Skeletal muscle tissue (tissue), 4 donors: ENCODE data around the gene LCN12. TPM values are rescaled to one million over a fixed set of nuclear protein-coding genes. Genes with fewer than 3 reads are reported as not detected.

Experiments used
- H3K27ac ChIP-seq: one replicate; pipeline ENCODE4 v1.7.0; 2013; ENCODE audit warnings: mild to moderate bottlenecking, low read depth, low read length, inconsistent platforms
- H3K27me3 ChIP-seq, 3 donors: one replicate each; pipeline ENCODE4 v1.7.0; 2013; ENCODE audit warnings: low read length in 3 of 3; ENCODE audit not compliant: control insufficient read depth in 3 of 3, insufficient read depth in 3 of 3
- H3K36me3 ChIP-seq, 3 donors: one replicate each; pipeline ENCODE4 v1.7.0; 2013; ENCODE audit warnings: low read length in 3 of 3; ENCODE audit not compliant: control insufficient read depth in 3 of 3, insufficient read depth in 3 of 3
- H3K4me1 ChIP-seq, 3 donors: one replicate each; pipeline ENCODE4 v1.7.0; 2013; ENCODE audit warnings: low read length in 3 of 3, mild to moderate bottlenecking in 3 of 3; ENCODE audit not compliant: control insufficient read depth in 3 of 3, insufficient read depth in 3 of 3
- H3K4me3 ChIP-seq, 3 donors: one replicate each; pipeline ENCODE4 v1.7.0; 2013; ENCODE audit warnings: low read length in 3 of 3
- H3K9ac ChIP-seq, 3 donors: one replicate each; pipeline ENCODE4 v1.7.0; 2013; ENCODE audit warnings: low read length in 3 of 3, mild to moderate bottlenecking in 3 of 3, moderate library complexity in 2 of 3, low read depth in 1 of 3
- H3K9me3 ChIP-seq, 3 donors: one replicate each; pipeline ENCODE4 v1.7.0; 2013; ENCODE audit warnings: low read length in 3 of 3; ENCODE audit not compliant: control insufficient read depth in 3 of 3
- total RNA-seq: library from RNA; depleted of rRNA; stranded (reverse); fragments of >200 nt; gene quantifications from one replicate; pipeline ENCODE4 v1.2.3, GENCODE V29; 2014
- donor health status: Osteomylitis.

Gene LCN12
- total RNA-seq, 1 donor from 2014 or later = not detected

DNA sequence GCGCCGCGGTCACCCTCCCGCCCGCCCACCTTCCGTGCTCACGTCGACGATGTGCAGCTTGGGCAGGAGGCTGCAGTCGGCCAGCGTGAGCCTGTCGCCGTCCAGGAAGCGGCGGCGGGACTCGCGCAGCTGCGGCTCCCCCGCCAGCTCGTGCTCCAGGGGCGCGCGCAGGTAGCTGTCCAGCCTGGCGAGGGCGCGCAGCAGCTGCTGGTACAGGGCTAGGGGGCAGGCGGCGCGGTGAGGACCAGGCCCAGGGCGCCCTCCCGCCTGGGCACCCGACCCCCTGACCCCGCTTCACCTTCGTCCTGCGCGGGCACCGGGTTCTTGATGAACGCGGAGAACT is 42.8 kb downstream of the LCN12 start:
- peaks cover 6 to 19% (median 15%) of the 10 kb centered on the region in 3 donors for H3K27me3 ChIP-seq
- peaks cover 0 to 4% (median 0%) of the 10 kb centered on the region in 3 donors for H3K9me3 ChIP-seq
- no peak overlapping the region for H3K27ac ChIP-seq
- H3K4me3 ChIP-seq = no peak overlapping the region
- peaks cover 3 to 6% (median 3%) of the 10 kb centered on the region in 3 donors for H3K36me3 ChIP-seq
- H3K9ac ChIP-seq = no peak overlapping the region
- peaks cover 13 to 18% (median 15%) of the 10 kb centered on the region in 3 donors for H3K4me1 ChIP-seq

DNA sequence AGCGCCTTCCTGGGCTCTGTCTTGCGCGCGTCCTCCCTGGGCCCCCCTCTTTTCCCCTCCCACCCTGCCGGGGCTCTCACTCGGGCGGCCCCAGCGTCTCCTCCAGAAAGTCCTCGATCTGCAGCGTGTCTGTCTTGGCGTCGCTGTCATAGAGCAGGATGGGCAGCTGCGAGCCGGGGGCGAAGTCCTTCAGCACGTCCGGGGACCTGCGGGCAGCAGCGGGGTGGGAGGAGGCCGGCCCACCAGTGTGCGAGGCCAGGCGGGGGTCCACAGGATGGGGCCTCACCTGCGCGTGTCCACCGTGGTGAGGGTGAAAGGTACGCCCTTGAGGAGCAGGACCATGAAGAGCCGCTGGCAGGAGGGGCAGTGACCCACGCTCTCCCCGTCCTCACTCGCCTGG is 43.3 kb downstream of the LCN12 start:
- H3K9me3 ChIP-seq = peaks cover 0 to 2% (median 0%) of the 10 kb centered on the region in 3 donors
- H3K27ac ChIP-seq = no peak overlapping the region
- H3K36me3 ChIP-seq = peaks cover 3 to 6% (median 3%) of the 10 kb centered on the region in 3 donors
- H3K27me3 ChIP-seq = peaks cover 6 to 19% (median 15%) of the 10 kb centered on the region in 3 donors
- peaks cover 13 to 18% (median 15%) of the 10 kb centered on the region in 3 donors for H3K4me1 ChIP-seq
- H3K4me3 ChIP-seq = no peak overlapping the region
- H3K9ac ChIP-seq = no peak overlapping the region

DNA sequence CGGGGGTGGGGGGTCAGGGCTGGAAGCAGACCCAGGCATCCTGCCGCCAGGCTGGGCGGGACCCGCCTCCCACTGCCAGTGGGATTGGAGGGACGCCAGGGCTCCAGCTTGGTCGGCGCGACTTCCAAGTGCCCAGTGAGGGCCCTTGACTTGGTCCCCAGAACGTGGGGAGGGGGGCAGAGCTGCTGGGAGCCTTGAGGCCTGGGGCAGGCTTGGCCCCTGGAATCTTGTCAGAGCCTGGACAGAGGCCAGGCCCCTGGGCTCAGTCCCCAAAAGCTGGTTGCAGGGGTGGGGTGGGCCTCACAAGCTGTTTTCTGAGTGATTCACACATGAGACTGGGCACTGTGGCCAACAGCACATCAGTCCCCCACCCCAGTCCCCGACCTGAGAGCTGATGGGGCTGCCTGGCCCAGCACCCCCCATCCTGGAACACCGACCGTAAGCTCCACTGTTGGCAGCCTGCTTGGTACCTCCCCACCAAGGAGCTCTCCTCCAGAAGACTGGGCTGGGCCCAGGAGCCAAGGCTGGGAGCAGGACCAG is 43.8 kb downstream of the LCN12 start:
- H3K27me3 ChIP-seq = peaks cover 6 to 19% (median 15%) of the 10 kb centered on the region in 3 donors
- H3K4me3 ChIP-seq = no peak overlapping the region
- H3K27ac ChIP-seq = no peak overlapping the region
- no peak overlapping the region for H3K9ac ChIP-seq
- H3K9me3 ChIP-seq = no peaks in the 10 kb centered on the region
- H3K36me3 ChIP-seq = peaks cover 3 to 6% (median 3%) of the 10 kb centered on the region in 3 donors
- peaks cover 13 to 18% (median 15%) of the 10 kb centered on the region in 3 donors for H3K4me1 ChIP-seq

DNA sequence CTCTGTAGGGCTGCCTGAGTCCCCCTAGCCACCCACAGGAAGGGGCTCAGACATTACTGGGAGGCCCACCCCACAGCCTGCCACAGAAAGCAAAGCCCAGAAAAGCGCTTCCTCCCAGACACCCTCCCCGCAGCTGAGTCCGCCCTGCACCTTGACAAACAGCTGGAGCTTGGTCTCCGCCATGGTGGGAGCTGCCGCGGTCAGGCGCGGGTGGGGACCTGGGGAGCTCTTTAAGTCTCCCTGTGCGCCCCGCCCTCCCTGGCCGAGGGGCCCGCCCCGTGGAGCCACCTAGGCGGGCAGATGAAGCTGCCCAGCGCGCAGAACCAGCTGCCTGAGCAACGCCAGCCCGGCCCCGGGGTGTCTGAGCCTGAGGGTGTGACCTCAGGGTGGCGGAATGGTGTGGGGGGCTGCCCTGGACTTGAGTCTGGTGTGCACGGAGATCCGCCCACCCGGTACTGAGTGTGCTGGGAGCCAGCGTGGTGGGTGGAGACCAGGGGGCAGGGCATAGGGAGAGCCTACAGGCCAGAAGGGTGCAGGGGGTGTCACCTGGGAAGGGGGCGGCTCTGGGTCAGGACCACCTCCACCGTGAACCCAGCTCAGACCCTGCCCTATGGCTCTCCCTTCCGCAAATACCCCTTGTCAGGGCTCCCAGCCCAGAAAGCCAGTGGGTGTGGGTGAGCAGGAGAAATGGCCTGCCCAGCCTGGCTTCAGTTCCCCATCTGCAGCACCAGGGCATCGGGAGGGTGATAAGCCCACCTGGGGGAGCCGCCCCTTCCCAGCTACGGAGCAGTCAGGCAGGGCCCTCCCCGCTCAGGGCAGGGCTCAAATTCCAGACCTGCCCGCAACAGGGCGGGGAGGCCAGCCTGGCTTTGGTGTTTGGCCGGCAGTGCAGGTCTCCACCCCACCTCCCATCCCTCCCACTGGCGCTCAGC is 44.6 kb downstream of the LCN12 start, which contains the start of gene CLIC3:
CLIC3 (minus strand) TSS at position 208 of the 932 bp plus-strand sequence; CDS start at position 183, 25 bp downstream.
- no peak within 1 kb of the TSS for H3K27ac ChIP-seq
- peaks cover 6 to 19% (median 15%) of the 10 kb centered on the region in 3 donors for H3K27me3 ChIP-seq

DNA sequence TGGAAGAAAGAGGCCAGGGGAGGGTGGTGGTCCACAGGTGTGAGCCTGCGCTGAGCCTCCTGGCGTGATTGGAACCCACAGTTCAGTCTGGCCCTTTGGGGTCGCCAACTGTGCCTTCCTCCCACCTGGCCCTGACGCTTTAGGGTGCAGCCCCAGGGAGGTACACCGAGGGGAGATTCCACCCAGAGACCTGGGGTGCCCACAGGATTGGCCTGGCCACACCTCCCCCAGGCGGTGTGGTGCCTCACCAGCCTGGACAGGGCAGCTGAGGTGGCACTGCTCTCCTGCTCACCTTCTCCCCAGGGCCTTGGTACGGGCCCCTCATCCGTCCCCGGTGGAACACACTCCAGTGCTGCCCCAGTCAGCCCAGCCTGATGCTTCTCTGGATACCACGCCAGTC is 45.3 kb downstream of the LCN12 start:
- Histone ChIP-seq H3K9me3 (no peaks in the 10 kb centered on the region), H3K4me1 (peaks cover 11 to 18% (median 13%) of the 10 kb centered on the region in 3 donors), H3K27me3 (peaks cover 6 to 19% (median 15%) of the 10 kb centered on the region in 3 donors)

More for the DNA sequence above, 44.6 kb downstream of the LCN12 start, which contains the start of gene CLIC3:
- Histone ChIP-seq H3K9ac (no peak within 1 kb of the TSS), H3K36me3 (peaks cover 3 to 6% (median 3%) of the 10 kb centered on the region in 3 donors), H3K9me3 (no peaks in the 10 kb centered on the region), H3K4me1 (peaks cover 11 to 18% (median 13%) of the 10 kb centered on the region in 3 donors), H3K4me3 (no peak within 1 kb of the TSS)

DNA sequence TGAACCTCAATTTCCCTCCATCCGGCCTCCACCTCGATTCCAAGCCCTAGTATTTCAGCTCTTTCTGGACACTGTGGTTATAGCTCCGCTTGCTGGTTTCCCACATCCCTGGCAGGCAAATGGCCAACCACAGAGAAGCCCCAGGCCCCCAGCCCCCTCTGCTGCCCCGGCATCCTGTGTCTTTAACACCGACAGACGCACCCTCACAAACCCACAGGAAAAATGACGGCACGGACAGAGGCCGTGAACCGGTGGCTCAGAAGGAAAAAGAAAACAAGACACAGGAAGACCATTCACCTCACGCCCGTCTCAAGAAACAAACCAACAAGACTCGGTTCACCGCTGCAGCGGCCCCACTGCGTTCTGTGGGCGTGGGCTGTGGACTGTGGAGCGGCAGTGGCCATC is 45.8 kb downstream of the LCN12 start:
- Histone ChIP-seq H3K4me1 (peaks cover 7 to 14% (median 10%) of the 10 kb centered on the region in 3 donors), H3K27me3 (peaks cover 6 to 19% (median 15%) of the 10 kb centered on the region in 3 donors), H3K9ac (no peak overlapping the region), H3K27ac (no peak overlapping the region), H3K4me3 (no peak overlapping the region), H3K36me3 (peaks cover 3 to 6% (median 3%) of the 10 kb centered on the region in 3 donors), H3K9me3 (no peaks in the 10 kb centered on the region)

More for the DNA sequence above, 45.3 kb downstream of the LCN12 start:
- Histone ChIP-seq H3K9ac (no peak overlapping the region), H3K4me3 (no peak overlapping the region), H3K27ac (no peak overlapping the region), H3K36me3 (peaks cover 3 to 6% (median 3%) of the 10 kb centered on the region in 3 donors)

DNA sequence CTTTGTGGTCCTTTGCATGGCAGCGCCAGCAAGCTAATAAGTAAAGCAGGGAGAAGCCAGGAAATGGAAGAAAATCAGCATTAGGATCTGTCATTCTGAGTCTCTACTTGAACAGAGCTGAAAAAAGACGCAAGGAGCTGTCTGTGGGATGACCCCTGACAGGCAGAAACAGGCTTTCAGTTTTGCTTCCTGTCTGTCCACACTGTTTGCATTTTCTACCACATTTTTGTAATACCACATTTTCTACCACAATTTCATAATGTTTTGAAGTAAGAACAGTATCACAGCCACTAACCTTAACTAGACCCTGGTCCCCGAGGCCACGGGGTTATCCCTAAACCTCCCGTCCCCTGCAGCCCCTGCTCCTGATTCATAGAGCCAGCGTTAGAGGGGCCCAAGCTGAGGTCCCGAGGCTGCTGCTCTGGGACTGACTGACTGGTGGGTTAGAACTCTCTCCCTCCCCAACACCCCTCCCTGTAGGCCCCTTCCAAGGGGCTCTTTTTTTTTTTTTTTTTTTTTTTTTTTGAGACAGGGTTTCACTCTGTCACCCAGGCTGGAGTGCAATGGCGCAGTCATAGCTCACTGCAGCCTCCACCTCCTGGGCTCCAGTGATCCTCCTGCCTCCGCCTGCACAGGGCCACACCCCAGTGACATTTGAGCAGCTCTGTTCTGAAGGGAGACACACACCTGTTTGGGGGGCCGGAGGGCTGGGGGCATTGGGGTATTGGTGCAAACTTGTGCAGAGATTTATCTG is 48.3 kb downstream of the LCN12 start:
- H3K36me3 ChIP-seq = no peaks in the 10 kb centered on the region
- H3K4me3 ChIP-seq = no peak overlapping the region
- peaks cover 0 to 7% (median 3%) of the 10 kb centered on the region in 3 donors for H3K4me1 ChIP-seq
- no peaks in the 10 kb centered on the region for H3K9me3 ChIP-seq
- peaks cover 6 to 15% (median 15%) of the 10 kb centered on the region in 3 donors for H3K27me3 ChIP-seq
- H3K9ac ChIP-seq = no peak overlapping the region
- no peak overlapping the region for H3K27ac ChIP-seq

DNA sequence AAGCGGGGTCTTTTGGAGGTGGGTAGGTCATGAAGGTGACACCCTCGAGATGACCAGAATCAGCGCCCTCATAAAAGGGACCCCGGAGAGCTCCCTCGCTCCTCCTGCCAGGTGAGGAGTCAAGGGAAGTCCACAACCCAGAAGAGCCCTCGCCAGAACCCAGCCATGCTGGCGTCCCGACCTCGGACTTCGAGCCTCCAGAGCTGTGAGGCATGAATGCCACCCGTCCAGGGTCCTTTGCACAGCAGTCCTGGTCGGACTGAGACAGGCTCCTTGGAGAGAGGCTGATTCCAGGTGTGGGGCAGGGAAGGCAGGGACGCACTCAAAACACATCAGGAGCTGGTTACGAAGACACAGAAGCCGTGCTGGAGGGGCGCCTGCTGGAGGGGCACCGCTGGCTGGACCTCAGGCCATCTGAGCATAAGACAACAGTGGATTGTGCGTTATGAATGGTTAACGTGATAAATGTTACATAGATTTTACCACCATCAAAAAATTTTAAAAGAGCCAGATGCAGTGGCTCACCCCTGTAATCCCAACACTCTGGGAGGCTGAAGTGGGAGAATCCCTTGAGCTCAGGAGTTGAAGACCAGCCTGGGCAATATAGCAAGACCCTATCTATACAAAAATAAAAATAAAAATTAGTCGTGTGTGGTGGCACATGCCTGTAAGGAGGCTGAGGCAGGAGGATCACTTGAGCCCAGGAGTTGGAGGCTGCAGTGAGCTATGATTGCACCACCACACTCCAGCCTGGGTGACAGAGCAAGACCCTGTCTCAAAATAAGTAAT is 50.0 kb downstream of the LCN12 start:
- Histone ChIP-seq H3K4me3 (no peak overlapping the region), H3K27ac (no peak overlapping the region), H3K27me3 (peaks cover 3 to 10% (median 4%) of the 10 kb centered on the region in 3 donors), H3K4me1 (no peaks in the 10 kb centered on the region), H3K9ac (no peak overlapping the region), H3K9me3 (no peaks in the 10 kb centered on the region), H3K36me3 (no peaks in the 10 kb centered on the region)

DNA sequence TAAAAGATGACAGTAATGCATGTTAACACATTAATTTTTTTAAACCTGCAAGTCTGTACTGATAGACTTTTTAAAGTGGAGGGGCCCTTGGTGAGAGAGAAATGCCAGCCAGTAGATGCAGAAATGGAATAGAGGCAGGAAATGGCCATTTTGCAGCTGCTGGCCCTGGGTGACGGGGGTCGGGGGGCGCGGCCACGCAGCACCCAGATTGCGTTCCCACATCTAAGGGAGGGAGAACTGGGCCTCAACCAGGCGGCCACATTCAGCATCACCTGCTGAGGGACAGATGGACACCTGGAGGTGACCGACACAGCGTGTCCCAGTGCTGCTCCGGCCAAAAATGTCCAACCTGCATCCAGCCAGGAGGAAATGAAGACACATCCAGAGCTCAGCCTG is 50.6 kb downstream of the LCN12 start:
- H3K4me3 ChIP-seq = no peak overlapping the region
- no peaks in the 10 kb centered on the region for H3K36me3 ChIP-seq
- no peaks in the 10 kb centered on the region for H3K9me3 ChIP-seq
- H3K27ac ChIP-seq = no peak overlapping the region
- H3K9ac ChIP-seq = no peak overlapping the region
- peaks cover under 1 to 4% (median 3%) of the 10 kb centered on the region in 3 donors for H3K27me3 ChIP-seq
- no peaks in the 10 kb centered on the region for H3K4me1 ChIP-seq
